ENCODE data around the gene CFAP70. TPM values are rescaled to one million over a fixed set of nuclear protein-coding genes. Genes with fewer than 3 reads are reported as not detected.

Gene CFAP70
- total RNA-seq, 1 donor from 2014 or later, result 1.5 TPM

DNA sequence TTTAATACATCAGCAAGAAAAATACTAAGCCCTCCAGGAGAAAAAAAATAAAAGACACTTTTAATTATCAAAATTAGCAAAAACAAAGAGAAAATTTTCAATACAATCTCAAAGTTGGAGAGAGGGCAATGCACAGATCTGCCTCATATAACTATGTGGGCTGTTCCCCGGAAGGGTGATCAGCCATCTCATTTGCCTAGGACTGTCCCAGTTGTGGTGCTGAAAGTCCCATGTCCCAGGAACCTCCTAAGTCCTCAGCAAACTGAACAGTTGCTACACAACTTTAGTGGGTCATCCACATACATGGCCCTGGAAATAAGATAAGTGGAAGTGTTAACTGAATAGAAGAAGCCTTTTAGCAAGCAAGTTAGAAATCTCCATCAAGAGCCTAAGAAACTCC, 14.4 kb downstream of the CFAP70 start:
- DNase-seq (ENCODE audit: extremely low spot score in 2 of 2), result no peak

DNA sequence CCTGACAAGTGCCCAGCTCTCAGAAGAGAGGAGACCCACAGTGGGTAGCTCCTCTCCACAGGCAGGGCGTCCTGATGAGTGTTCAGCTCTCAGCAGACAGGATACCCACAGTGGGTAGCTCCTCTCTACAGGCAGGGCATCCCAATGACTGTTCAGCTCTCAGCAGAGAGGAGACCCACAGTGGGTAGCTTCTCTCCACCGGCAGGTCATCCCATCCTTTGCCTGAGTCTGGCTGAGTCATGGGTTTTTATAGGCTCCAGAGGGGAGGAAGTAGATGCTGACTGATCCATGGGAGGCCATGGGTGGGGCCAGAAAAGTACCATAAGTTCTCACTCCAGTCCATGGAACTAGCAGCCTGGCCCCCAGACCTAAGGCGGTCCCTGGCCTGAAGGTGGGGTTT, 18.5 kb downstream of the CFAP70 start:
- DNase-seq (ENCODE audit: extremely low spot score in 2 of 2), result no peak
- no peaks in the 10 kb centered on the region for H3K9me3 ChIP-seq
- H3K4me3 ChIP-seq, result no peak overlapping the region
- no peak overlapping the region for H3K27ac ChIP-seq
- no peak for TF ChIP-seq POLR2A (IDR thresholded peaks at IDR 0.05)
- no peak for TF ChIP-seq POLR2AphosphoS5 (IDR thresholded peaks at IDR 0.05; ENCODE audit: insufficient read depth in 1 of 2, low read depth in 1 of 2)
- TF ChIP-seq CTCF (IDR thresholded peaks at IDR 0.05), result no peak
- no peaks in the 10 kb centered on the region for H3K4me1 ChIP-seq
- intact Hi-C loops (cut with DNase I), result no loop called here
- H3K36me3 ChIP-seq, result no peaks in the 10 kb centered on the region
- H3K27me3 ChIP-seq, result no peaks in the 10 kb centered on the region

More for the DNA sequence above, 14.4 kb downstream of the CFAP70 start:
- Histone ChIP-seq H3K9me3 (no peaks in the 10 kb centered on the region), H3K36me3 (no peaks in the 10 kb centered on the region), H3K4me1 (no peaks in the 10 kb centered on the region), H3K4me3 (no peak overlapping the region), H3K27me3 (no peaks in the 10 kb centered on the region), H3K27ac (no peak overlapping the region)
- TF ChIP-seq POLR2AphosphoS5 (IDR thresholded peaks at IDR 0.05; ENCODE audit: insufficient read depth in 1 of 2, low read depth in 1 of 2) (no peak), POLR2A (IDR thresholded peaks at IDR 0.05) (no peak), CTCF (IDR thresholded peaks at IDR 0.05) (no peak)
- intact Hi-C loops (cut with DNase I), result no loop called here

- intact Hi-C loops (cut with DNase I), result no loop called here
- Histone ChIP-seq H3K27ac (no peak overlapping the region), H3K4me3 (no peak overlapping the region), H3K4me1 (no peaks in the 10 kb centered on the region), H3K36me3 (no peaks in the 10 kb centered on the region), H3K27me3 (no peaks in the 10 kb centered on the region), H3K9me3 (no peaks in the 10 kb centered on the region)
- TF ChIP-seq POLR2A (IDR thresholded peaks at IDR 0.05) (no peak), POLR2AphosphoS5 (IDR thresholded peaks at IDR 0.05; ENCODE audit: insufficient read depth in 1 of 2, low read depth in 1 of 2) (no peak), CTCF (IDR thresholded peaks at IDR 0.05) (no peak)
- no peak for DNase-seq (ENCODE audit: extremely low spot score in 2 of 2)
These were observed 19.2 kb downstream of the CFAP70 start for GRCh38 chr10:73339436-73339835.

- H3K4me3 ChIP-seq, result no peak overlapping the region
- H3K27me3 ChIP-seq, result no peaks in the 10 kb centered on the region
- H3K9me3 ChIP-seq, result no peaks in the 10 kb centered on the region
- H3K27ac ChIP-seq, result no peak overlapping the region
- no peaks in the 10 kb centered on the region for H3K4me1 ChIP-seq
- no peaks in the 10 kb centered on the region for H3K36me3 ChIP-seq
- TF ChIP-seq POLR2AphosphoS5 (IDR thresholded peaks at IDR 0.05; ENCODE audit: insufficient read depth in 1 of 2, low read depth in 1 of 2) (no peak), CTCF (IDR thresholded peaks at IDR 0.05) (no peak), POLR2A (IDR thresholded peaks at IDR 0.05) (no peak)
- intact Hi-C loops (cut with DNase I), result no loop called here
- DNase-seq (ENCODE audit: extremely low spot score in 2 of 2), result no peak
These were observed 19.8 kb downstream of the CFAP70 start for GRCh38 chr10:73338801-73339368.

DNA sequence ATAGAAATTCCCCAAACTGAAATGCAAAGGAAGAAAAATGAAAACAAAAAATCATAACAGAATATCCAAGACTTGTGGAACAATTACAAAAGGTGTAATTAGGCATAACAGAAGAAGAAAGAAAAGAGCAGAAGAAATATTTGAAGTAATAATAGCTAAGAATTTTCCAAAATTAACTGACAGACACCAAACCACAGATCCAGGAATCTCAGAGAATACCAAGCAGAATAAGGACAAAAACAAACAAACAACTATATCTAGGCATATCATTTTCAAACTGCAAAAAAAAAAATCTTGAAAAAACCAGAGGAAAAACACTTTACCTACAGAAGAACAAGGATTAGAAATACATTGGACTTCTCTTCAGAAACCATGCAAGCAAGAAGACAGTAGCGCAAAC, 25.5 kb downstream of the CFAP70 start:
- DNase-seq (ENCODE audit: extremely low spot score in 2 of 2), result no peak
- Histone ChIP-seq H3K27ac (no peak overlapping the region), H3K36me3 (no peaks in the 10 kb centered on the region), H3K4me1 (no peaks in the 10 kb centered on the region), H3K4me3 (no peak overlapping the region), H3K9me3 (no peaks in the 10 kb centered on the region), H3K27me3 (no peaks in the 10 kb centered on the region)
- TF ChIP-seq POLR2AphosphoS5 (IDR thresholded peaks at IDR 0.05; ENCODE audit: insufficient read depth in 1 of 2, low read depth in 1 of 2), result no peak
- no peak for TF ChIP-seq CTCF (IDR thresholded peaks at IDR 0.05)
- TF ChIP-seq POLR2A (IDR thresholded peaks at IDR 0.05), result no peak
- intact Hi-C loops (cut with DNase I), result no loop called here
